Measurements from ENCODE around the gene CTTNBP2NL. TPM values are rescaled to one million over a fixed set of nuclear protein-coding genes. Genes with fewer than 3 reads are reported as not detected.

Gene CTTNBP2NL
- total and polyA plus RNA-seq, 10 of the 15 experiments (the other 5 are each of a cell fraction or from before 2014, with no cell fraction given), result 2.1 to 11.3 (median 5.6) TPM

DNA sequence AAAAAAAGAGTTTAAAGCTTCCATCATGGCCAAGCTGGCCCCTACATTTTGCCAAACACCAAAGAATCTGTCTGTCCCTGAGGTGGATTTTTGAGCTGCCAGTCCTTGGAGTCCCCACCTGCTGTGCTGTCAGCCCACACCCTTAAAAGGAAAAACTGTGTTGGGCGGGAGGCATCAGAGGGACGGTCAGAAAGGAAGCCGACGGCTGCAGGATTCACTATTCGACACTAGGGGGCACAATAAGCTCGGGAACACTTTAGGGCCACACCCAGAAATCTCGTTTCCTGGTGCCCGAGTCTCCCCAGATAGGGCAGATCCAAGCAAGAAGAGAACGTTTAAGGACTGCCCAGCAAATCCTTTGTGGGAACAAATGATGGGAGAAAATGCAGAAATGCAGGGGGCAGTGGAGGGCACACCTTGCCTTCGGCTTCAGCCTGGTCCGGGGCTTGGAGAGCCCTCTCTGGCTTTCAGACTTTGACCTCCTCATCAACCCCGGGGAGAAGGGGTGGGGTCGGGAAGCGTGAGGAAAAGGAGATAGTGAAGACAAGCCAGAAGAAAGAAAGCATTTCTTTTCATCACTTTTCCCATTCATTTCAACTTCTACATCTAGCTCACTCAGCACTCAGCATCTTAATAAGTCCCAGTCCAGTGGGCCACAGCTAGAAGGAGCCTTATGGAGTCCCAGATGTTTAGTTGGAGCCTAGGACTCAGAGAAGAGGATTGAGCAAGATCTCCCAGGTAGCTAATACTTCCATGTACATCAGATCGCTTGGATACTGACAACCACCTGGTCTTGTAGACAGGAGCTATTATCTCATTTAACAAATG, 5.0 kb upstream of the CTTNBP2NL start (continued):
- TF ChIP-seq HDGF (IDR thresholded peaks at IDR 0.05) (no peak), MYB (IDR thresholded peaks at IDR 0.05; ENCODE audit: borderline replicate concordance, low read depth, low read length) (no peak), ZNF217 (IDR thresholded peaks at IDR 0.05) (no peak), RFX5 (IDR thresholded peaks at IDR 0.05; ENCODE audit: low read depth, low read length) (no peak)
- TF ChIP-seq, protein P1, sequence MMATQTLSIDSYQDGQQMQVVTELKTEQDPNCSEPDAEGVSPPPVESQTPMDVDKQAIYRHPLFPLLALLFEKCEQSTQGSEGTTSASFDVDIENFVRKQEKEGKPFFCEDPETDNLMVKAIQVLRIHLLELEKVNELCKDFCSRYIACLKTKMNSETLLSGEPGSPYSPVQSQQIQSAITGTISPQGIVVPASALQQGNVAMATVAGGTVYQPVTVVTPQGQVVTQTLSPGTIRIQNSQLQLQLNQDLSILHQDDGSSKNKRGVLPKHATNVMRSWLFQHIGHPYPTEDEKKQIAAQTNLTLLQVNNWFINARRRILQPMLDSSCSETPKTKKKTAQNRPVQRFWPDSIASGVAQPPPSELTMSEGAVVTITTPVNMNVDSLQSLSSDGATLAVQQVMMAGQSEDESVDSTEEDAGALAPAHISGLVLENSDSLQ (IDR thresholded peaks at IDR 0.05), result peak; percentile 57

DNA sequence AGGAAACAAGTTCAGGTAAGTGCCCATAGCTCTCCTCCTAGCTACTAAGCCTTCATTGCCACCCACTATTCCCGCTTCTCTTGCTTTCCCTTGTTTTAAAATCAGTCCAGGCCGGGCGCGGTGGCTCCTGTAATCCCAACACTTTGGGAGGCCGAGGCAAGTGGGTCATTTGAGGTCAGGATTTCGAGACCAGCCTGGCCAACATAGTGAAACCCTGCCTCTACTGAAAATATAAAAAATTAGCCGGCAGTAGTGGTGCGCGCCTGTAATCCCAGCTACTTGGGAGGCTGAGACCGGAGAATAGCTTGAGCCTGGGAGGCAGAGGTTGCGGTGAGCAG, 4.4 kb upstream of the CTTNBP2NL start:
- Histone ChIP-seq H3K9me3 (replicated peaks; ENCODE audit: control insufficient read depth, insufficient read depth, low read length) (no peaks in the 10 kb centered on the region), H3K9ac (ENCODE audit: control insufficient read depth, insufficient read depth, low read length) (no peak overlapping the region; the same call in 1 of the 2 replicates), H3K36me3 (ENCODE audit: control insufficient read depth in 2 of 2, insufficient read depth in 2 of 2, low read length in 1 of 2) (no peaks in the 10 kb centered on the region), H3K79me2 (ENCODE audit: control insufficient read depth, insufficient read depth, low read length) (peaks cover 5% of the 10 kb centered on the region), H3K4me1 (ENCODE audit: control insufficient read depth, insufficient read depth, low read length) (peaks cover 18% of the 10 kb centered on the region), H2AFZ (ENCODE audit: control insufficient read depth, low read depth, low read length) (peak overlapping the region; percentile 96), H3K27me3 (replicated peaks in 1 of 2; ENCODE audit: control insufficient read depth in 2 of 2, insufficient read depth in 2 of 2, low read length in 1 of 2) (no peaks in the 10 kb centered on the region), H3K4me2 (ENCODE audit: control insufficient read depth, insufficient read depth) (peak overlapping the region; percentile 79), H3K4me3 (peak overlapping the region; percentile 79; the same call in 1 of the 2 replicates), H3K27ac (ENCODE audit: control insufficient read depth, insufficient read depth) (no peak overlapping the region), H4K20me1 (ENCODE audit: control insufficient read depth, insufficient read depth) (no peaks in the 10 kb centered on the region)
- FAIRE-seq (peak; percentile 7), ATAC-seq (no peak), DNase-seq (ENCODE audit: low read depth, low spot score) (no peak)
- POLR2A ChIA-PET, result interaction anchor here (1.0 to 1.6 kb wide), 7 partner anchors 12 to 324 kb away, joined by 3 to 10 read pairs (median 5); partner anchors contain the start of gene PPM1J
- 91% methylated on average over 11 of the region's 11 CpGs for WGBS (ENCODE audit: insufficient coverage, insufficient replicate concordance, low lambda C conversion rate, missing lambda C conversion rate)
- TF ChIP-seq, protein P2, sequence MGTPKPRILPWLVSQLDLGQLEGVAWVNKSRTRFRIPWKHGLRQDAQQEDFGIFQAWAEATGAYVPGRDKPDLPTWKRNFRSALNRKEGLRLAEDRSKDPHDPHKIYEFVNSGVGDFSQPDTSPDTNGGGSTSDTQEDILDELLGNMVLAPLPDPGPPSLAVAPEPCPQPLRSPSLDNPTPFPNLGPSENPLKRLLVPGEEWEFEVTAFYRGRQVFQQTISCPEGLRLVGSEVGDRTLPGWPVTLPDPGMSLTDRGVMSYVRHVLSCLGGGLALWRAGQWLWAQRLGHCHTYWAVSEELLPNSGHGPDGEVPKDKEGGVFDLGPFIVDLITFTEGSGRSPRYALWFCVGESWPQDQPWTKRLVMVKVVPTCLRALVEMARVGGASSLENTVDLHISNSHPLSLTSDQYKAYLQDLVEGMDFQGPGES (IDR thresholded peaks at IDR 0.05), result no peak
- TF ChIP-seq, protein P3, sequence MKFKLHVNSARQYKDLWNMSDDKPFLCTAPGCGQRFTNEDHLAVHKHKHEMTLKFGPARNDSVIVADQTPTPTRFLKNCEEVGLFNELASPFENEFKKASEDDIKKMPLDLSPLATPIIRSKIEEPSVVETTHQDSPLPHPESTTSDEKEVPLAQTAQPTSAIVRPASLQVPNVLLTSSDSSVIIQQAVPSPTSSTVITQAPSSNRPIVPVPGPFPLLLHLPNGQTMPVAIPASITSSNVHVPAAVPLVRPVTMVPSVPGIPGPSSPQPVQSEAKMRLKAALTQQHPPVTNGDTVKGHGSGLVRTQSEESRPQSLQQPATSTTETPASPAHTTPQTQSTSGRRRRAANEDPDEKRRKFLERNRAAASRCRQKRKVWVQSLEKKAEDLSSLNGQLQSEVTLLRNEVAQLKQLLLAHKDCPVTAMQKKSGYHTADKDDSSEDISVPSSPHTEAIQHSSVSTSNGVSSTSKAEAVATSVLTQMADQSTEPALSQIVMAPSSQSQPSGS (IDR thresholded peaks at IDR 0.05; ENCODE audit: low read length), result no peak
- no peak for TF ChIP-seq POLR2A (IDR thresholded peaks at IDR 0.05; ENCODE audit: low read depth, low read length)
- TF ChIP-seq LARP7 (IDR thresholded peaks at IDR 0.05), result no peak
- no peak for TF ChIP-seq CBX3 (IDR thresholded peaks at IDR 0.05; ENCODE audit: borderline replicate concordance, low read depth)
- no peak for TF ChIP-seq KAT2A (conservative IDR thresholded peaks at IDR 0.05; ENCODE audit: control insufficient read depth, low read depth, low read length)
- no peak for TF ChIP-seq ZNF592 (IDR thresholded peaks at IDR 0.05)
- TF ChIP-seq YBX1 (IDR thresholded peaks at IDR 0.05), result no peak
- TF ChIP-seq CHD1 (IDR thresholded peaks at IDR 0.05; ENCODE audit: low read depth, low read length), result no peak
- RAD21 ChIA-PET (ENCODE audit: unreplicated experiment), result interaction anchor here (0.6 to 4.5 kb wide), 34 partner anchors 10 to 681 kb away, joined by 3 to 53 read pairs (median 6); partner anchors contain the start of genes CAPZA1, LRIG2, MOV10 and PPM1J
- SMC1A ChIA-PET (ENCODE audit: uncharacterized antibody, unreplicated experiment), result interaction anchor here (0.7 to 6.9 kb wide), 41 partner anchors 8 to 740 kb away, joined by 3 to 125 read pairs (median 5); partner anchors contain the start of genes PPM1J, RHOC and ST7L
- intact Hi-C loops (cut with micrococcal nuclease; ENCODE audit: unreplicated experiment), result loop anchor here (1.0 to 2.0 kb wide), 4 partner anchors 75 to 413 kb away; partner anchors contain the start of genes PPM1J and RHOC
- BruUV-seq (replicated peaks), result no TSS peak
- CTCF ChIA-PET, result interaction anchor here (0.6 to 14.4 kb wide), 57 partner anchors 9 to 681 kb away, joined by 3 to 330 read pairs (median 5); partner anchors contain the start of genes CAPZA1, LRIG2, MOV10 and PPM1J
- in situ Hi-C loops (cut with MboI), result loop anchor here (5.0 kb wide), 2 partner anchors 316 to 416 kb away; partner anchors contain the start of gene RHOC
